Measurements from ENCODE around the gene CTNND2. TPM values are rescaled to one million over a fixed set of nuclear protein-coding genes. Genes with fewer than 3 reads are reported as not detected.
"Not testable (repeated sequence)": the region's sequence is repeated elsewhere in the genome, so short reads cannot be mapped to it uniquely, and the experiment has no call there.

The CTNND2 gene
- total RNA-seq, 2 experiments from 2014 or later: not detected

- CTCF ChIA-PET: no interaction called here
- no peak overlapping the region for H3K27ac Mint-ChIP-seq
- H3K36me3 Mint-ChIP-seq: no peaks in the 10 kb centered on the region
- no peaks in the 10 kb centered on the region for H3K27me3 Mint-ChIP-seq
- DNase-seq (no peak), ATAC-seq (no peak)
- H3K4me1 Mint-ChIP-seq: no peaks in the 10 kb centered on the region
- no peaks in the 10 kb centered on the region for H3K9me3 Mint-ChIP-seq (ENCODE audit: low read depth)
- H3K4me3 Mint-ChIP-seq: no peak overlapping the region
Observed at GRCh38 chr5:11126844-11127243, 777.4 kb downstream of the CTNND2 start.

- H3K36me3 Mint-ChIP-seq: no peaks in the 10 kb centered on the region
- CTCF ChIA-PET: no interaction called here
- H3K27me3 Mint-ChIP-seq: no peaks in the 10 kb centered on the region
- no peak overlapping the region for H3K27ac Mint-ChIP-seq
- H3K9me3 Mint-ChIP-seq (ENCODE audit: low read depth): no peaks in the 10 kb centered on the region
- ATAC-seq: no peak
- DNase-seq: no peak
- H3K4me1 Mint-ChIP-seq: peaks cover 2% of the 10 kb centered on the region
- no peak overlapping the region for H3K4me3 Mint-ChIP-seq
Observed at GRCh38 chr5:11121885-11122284, 782.4 kb downstream of the CTNND2 start.

- Mint-ChIP-seq H3K27me3 (no peaks in the 10 kb centered on the region), H3K9me3 (ENCODE audit: low read depth) (no peaks in the 10 kb centered on the region), H3K4me1 (no peaks in the 10 kb centered on the region), H3K27ac (no peak overlapping the region), H3K36me3 (no peaks in the 10 kb centered on the region), H3K4me3 (no peak overlapping the region)
- no peak for DNase-seq
- ATAC-seq: no peak
- CTCF ChIA-PET: interaction anchor here (0.6 kb wide), 1 partner anchor 41 kb away, joined by 3 read pairs; no protein-coding TSS in a partner anchor
Observed at GRCh38 chr5:11110128-11110527, 794.1 kb downstream of the CTNND2 start.

GRCh38 chr5:11105696-11106095, 798.5 kb downstream of the CTNND2 start:
- no peaks in the 10 kb centered on the region for H3K36me3 Mint-ChIP-seq
- H3K9me3 Mint-ChIP-seq (ENCODE audit: low read depth): no peaks in the 10 kb centered on the region
- CTCF ChIA-PET: no interaction called here
- H3K27me3 Mint-ChIP-seq: no peaks in the 10 kb centered on the region
- no peak overlapping the region for H3K4me3 Mint-ChIP-seq
- no peaks in the 10 kb centered on the region for H3K4me1 Mint-ChIP-seq
- no peak for ATAC-seq
- no peak for DNase-seq
- no peak overlapping the region for H3K27ac Mint-ChIP-seq

GRCh38 chr5:11104651-11105112, 799.6 kb downstream of the CTNND2 start:
- no peak for ATAC-seq
- Mint-ChIP-seq H3K36me3 (no peaks in the 10 kb centered on the region), H3K27me3 (no peaks in the 10 kb centered on the region)

GRCh38 chr5:11104210-11104609, 800.0 kb downstream of the CTNND2 start:
- no peaks in the 10 kb centered on the region for H3K27me3 Mint-ChIP-seq
- H3K9me3 Mint-ChIP-seq (ENCODE audit: low read depth): no peaks in the 10 kb centered on the region
- H3K4me1 Mint-ChIP-seq: no peaks in the 10 kb centered on the region
- H3K27ac Mint-ChIP-seq: no peak overlapping the region
- ATAC-seq (no peak), DNase-seq (no peak)
- no peaks in the 10 kb centered on the region for H3K36me3 Mint-ChIP-seq
- no peak overlapping the region for H3K4me3 Mint-ChIP-seq
- CTCF ChIA-PET: no interaction called here

More at GRCh38 chr5:11104651-11105112, 799.6 kb downstream of the CTNND2 start:
- Mint-ChIP-seq H3K4me1 (no peaks in the 10 kb centered on the region), H3K4me3 (no peak overlapping the region), H3K27ac (no peak overlapping the region), H3K9me3 (ENCODE audit: low read depth) (no peaks in the 10 kb centered on the region)
- CTCF ChIA-PET: no interaction called here
- DNase-seq: no peak

GRCh38 chr5:11084111-11084510, 820.1 kb downstream of the CTNND2 start:
- H3K4me1 Mint-ChIP-seq: no peaks in the 10 kb centered on the region
- no peaks in the 10 kb centered on the region for H3K27me3 Mint-ChIP-seq
- no peak for ATAC-seq
- H3K4me3 Mint-ChIP-seq: no peak overlapping the region
- CTCF ChIA-PET: no interaction called here
- DNase-seq: no peak
- H3K27ac Mint-ChIP-seq: no peak overlapping the region
- no peaks in the 10 kb centered on the region for H3K36me3 Mint-ChIP-seq
- H3K9me3 Mint-ChIP-seq (ENCODE audit: low read depth): no peaks in the 10 kb centered on the region

- H3K27ac Mint-ChIP-seq: no peak overlapping the region
- no peak for ATAC-seq
- no peaks in the 10 kb centered on the region for H3K27me3 Mint-ChIP-seq
- no peaks in the 10 kb centered on the region for H3K4me1 Mint-ChIP-seq
- CTCF ChIA-PET: no interaction called here
- no peaks in the 10 kb centered on the region for H3K36me3 Mint-ChIP-seq
- no peak for DNase-seq
- no peaks in the 10 kb centered on the region for H3K9me3 Mint-ChIP-seq (ENCODE audit: low read depth)
- no peak overlapping the region for H3K4me3 Mint-ChIP-seq
Observed at GRCh38 chr5:11082404-11082945, 821.8 kb downstream of the CTNND2 start.

GRCh38 chr5:11076945-11077613, 827.2 kb downstream of the CTNND2 start:
- no peak for DNase-seq
- Mint-ChIP-seq H3K9me3 (ENCODE audit: low read depth) (no peaks in the 10 kb centered on the region), H3K36me3 (no peaks in the 10 kb centered on the region), H3K27me3 (no peaks in the 10 kb centered on the region), H3K27ac (no peak overlapping the region), H3K4me3 (no peak overlapping the region), H3K4me1 (no peaks in the 10 kb centered on the region)
- CTCF ChIA-PET: no interaction called here
- ATAC-seq: no peak

- H3K4me1 Mint-ChIP-seq: no peaks in the 10 kb centered on the region
- H3K27me3 Mint-ChIP-seq: no peaks in the 10 kb centered on the region
- H3K36me3 Mint-ChIP-seq: no peaks in the 10 kb centered on the region
- H3K27ac Mint-ChIP-seq: no peak overlapping the region
- no peaks in the 10 kb centered on the region for H3K9me3 Mint-ChIP-seq (ENCODE audit: low read depth)
- CTCF ChIA-PET: no interaction called here
- no peak for DNase-seq
- ATAC-seq: no peak
- no peak overlapping the region for H3K4me3 Mint-ChIP-seq
Observed at GRCh38 chr5:11075035-11075805, 829.0 kb downstream of the CTNND2 start.

- CTCF ChIA-PET: no interaction called here
- no peak overlapping the region for H3K4me3 Mint-ChIP-seq
- H3K9me3 Mint-ChIP-seq (ENCODE audit: low read depth): peaks cover 3% of the 10 kb centered on the region
- no peaks in the 10 kb centered on the region for H3K4me1 Mint-ChIP-seq
- DNase-seq: no peak
- no peaks in the 10 kb centered on the region for H3K27me3 Mint-ChIP-seq
- ATAC-seq: no peak
- no peaks in the 10 kb centered on the region for H3K36me3 Mint-ChIP-seq
- no peak overlapping the region for H3K27ac Mint-ChIP-seq
Observed at GRCh38 chr5:11072568-11072967, 831.7 kb downstream of the CTNND2 start.

- no peak overlapping the region for H3K4me3 Mint-ChIP-seq
- H3K9me3 Mint-ChIP-seq (ENCODE audit: low read depth): peaks cover 3% of the 10 kb centered on the region
- CTCF ChIA-PET: no interaction called here
- H3K36me3 Mint-ChIP-seq: no peaks in the 10 kb centered on the region
- H3K4me1 Mint-ChIP-seq: no peaks in the 10 kb centered on the region
- no peak for ATAC-seq
- no peak overlapping the region for H3K27ac Mint-ChIP-seq
- no peaks in the 10 kb centered on the region for H3K27me3 Mint-ChIP-seq
- no peak for DNase-seq
Observed at GRCh38 chr5:11072076-11072475, 832.2 kb downstream of the CTNND2 start.

- H3K9me3 Mint-ChIP-seq (ENCODE audit: low read depth): peaks cover 3% of the 10 kb centered on the region
- ATAC-seq: no peak
Observed at GRCh38 chr5:11069041-11069440, 835.2 kb downstream of the CTNND2 start.

GRCh38 chr5:11065723-11066122, 838.5 kb downstream of the CTNND2 start:
- not testable (repeated sequence) for H3K36me3 Mint-ChIP-seq

More at GRCh38 chr5:11069041-11069440, 835.2 kb downstream of the CTNND2 start:
- Mint-ChIP-seq H3K4me1 (no peaks in the 10 kb centered on the region), H3K27ac (no peak overlapping the region), H3K4me3 (no peak overlapping the region), H3K36me3 (no peaks in the 10 kb centered on the region), H3K27me3 (no peaks in the 10 kb centered on the region)
- CTCF ChIA-PET: no interaction called here
- DNase-seq: no peak

More at GRCh38 chr5:11065723-11066122, 838.5 kb downstream of the CTNND2 start:
- H3K9me3 Mint-ChIP-seq (ENCODE audit: low read depth); CTCF ChIA-PET; H3K4me1 Mint-ChIP-seq; H3K27ac Mint-ChIP-seq; H3K4me3 Mint-ChIP-seq; DNase-seq; ATAC-seq; H3K27me3 Mint-ChIP-seq: not testable (repeated sequence)

Data from activated CD8-positive, alpha-beta memory T cell treated with anti-CD3 and anti-CD28 coated beads, Interleukin-2, amount 10 ng/mL, durations not matched to agents 7 days and 5 days (primary cell).